Chondrocyte (in vitro differentiated cells): ENCODE results near the gene GALNT14. TPM values are rescaled to one million over a fixed set of nuclear protein-coding genes. Genes with fewer than 3 reads are reported as not detected.

Source experiments
- DNase-seq: peaks from one replicate; pipeline ENCODE4 v3.0.0; 2021; ENCODE audit warnings: mixed read lengths, low spot score
- H3K27ac Mint-ChIP-seq: one replicate; pipeline ENCODE4 v1.8.0; 2021; ENCODE audit warnings: mild to moderate bottlenecking, moderate library complexity, mixed read lengths; ENCODE audit not compliant: unreplicated experiment
- H3K27me3 Mint-ChIP-seq: 2 replicates; pipeline ENCODE4 v1.8.0; 2021; ENCODE audit warnings: low read depth, mixed read lengths
- H3K36me3 Mint-ChIP-seq: 2 replicates; pipeline ENCODE4 v1.8.0; 2021; ENCODE audit warnings: low read depth, mixed read lengths
- H3K4me1 Mint-ChIP-seq: 2 replicates; pipeline ENCODE4 v1.8.0; 2021; ENCODE audit warnings: low read depth, mild to moderate bottlenecking, mixed read lengths
- H3K4me3 Mint-ChIP-seq: one replicate; pipeline ENCODE4 v1.8.0; 2021; ENCODE audit warnings: mild to moderate bottlenecking, moderate library complexity, mixed read lengths; ENCODE audit not compliant: unreplicated experiment
- H3K9me3 Mint-ChIP-seq: 2 replicates; pipeline ENCODE4 v1.8.0; 2021; ENCODE audit warnings: low read depth, mixed read lengths
- total RNA-seq: library from RNA; stranded (reverse); gene quantifications from 3 replicates; pipeline ENCODE4 v1.2.1, GENCODE V29; 2021
- TF ChIP-seq, protein P1 (sequence below): fragments of 200-600 bp; sonication (generic); IDR thresholded peaks from 2 replicates; pipeline ENCODE4 v1.5.0; 2021; ENCODE audit warnings: antibody characterized with exemption, mild to moderate bottlenecking, moderate library complexity

GALNT14 gene
- total RNA-seq, 1 donor from 2014 or later = 17.8 TPM

DNA sequence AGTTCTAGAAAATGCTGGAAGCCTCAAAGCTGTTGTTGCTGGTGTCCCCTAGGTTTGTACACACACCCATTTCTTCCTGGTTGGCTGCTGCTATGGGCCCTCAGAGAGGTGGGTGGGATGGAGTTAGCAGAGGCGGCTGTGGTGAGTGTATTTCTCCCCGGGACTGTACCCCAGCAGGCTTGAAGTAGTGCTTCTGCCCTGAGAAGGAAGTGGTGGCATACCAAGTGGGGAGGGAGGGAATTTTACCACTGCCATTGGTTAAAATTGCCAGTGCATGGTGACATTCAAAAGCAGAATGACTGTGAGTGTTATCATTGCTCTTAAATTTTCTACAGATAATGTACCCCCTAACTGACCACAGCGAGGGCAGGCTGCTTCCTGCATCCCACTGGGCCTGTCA lies 205.4 kb downstream of the GALNT14 start:
- Mint-ChIP-seq H3K27ac (no peak overlapping the region), H3K4me3 (no peak overlapping the region), H3K9me3 (no peaks in the 10 kb centered on the region), H3K27me3 (no peaks in the 10 kb centered on the region), H3K4me1 (no peaks in the 10 kb centered on the region), H3K36me3 (no peaks in the 10 kb centered on the region)
- TF ChIP-seq, protein P1, sequence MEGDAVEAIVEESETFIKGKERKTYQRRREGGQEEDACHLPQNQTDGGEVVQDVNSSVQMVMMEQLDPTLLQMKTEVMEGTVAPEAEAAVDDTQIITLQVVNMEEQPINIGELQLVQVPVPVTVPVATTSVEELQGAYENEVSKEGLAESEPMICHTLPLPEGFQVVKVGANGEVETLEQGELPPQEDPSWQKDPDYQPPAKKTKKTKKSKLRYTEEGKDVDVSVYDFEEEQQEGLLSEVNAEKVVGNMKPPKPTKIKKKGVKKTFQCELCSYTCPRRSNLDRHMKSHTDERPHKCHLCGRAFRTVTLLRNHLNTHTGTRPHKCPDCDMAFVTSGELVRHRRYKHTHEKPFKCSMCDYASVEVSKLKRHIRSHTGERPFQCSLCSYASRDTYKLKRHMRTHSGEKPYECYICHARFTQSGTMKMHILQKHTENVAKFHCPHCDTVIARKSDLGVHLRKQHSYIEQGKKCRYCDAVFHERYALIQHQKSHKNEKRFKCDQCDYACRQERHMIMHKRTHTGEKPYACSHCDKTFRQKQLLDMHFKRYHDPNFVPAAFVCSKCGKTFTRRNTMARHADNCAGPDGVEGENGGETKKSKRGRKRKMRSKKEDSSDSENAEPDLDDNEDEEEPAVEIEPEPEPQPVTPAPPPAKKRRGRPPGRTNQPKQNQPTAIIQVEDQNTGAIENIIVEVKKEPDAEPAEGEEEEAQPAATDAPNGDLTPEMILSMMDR = no peak
- peak; percentile 28 for DNase-seq

DNA sequence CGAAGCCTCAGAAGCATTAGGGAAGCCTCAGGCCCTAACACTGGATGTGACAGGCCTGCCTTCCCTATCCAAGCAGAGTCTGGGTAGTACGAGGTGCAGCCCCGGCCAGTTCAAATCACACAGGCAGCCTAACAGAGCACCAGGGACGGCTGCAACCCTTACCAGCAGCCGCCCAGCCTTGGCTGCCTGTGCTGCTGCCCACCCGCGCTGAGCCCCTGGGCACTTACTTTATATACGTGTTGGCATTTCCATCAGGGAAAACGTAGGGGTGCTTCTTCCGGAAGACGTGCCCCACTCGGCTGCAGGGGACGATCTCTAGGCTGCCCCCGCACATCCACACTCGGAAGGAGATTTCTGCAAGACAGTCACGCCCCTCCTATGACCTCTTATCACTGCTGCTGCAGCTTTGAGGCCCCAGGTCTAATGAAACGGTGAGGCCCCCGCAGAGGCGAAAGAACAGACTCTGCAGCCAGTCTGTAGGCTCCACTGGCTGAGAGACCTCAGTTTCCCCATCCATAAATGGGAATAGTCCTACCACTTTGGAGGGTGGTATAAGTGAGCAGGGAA lies 206.3 kb downstream of the GALNT14 start:
- Mint-ChIP-seq H3K36me3 (no peaks in the 10 kb centered on the region), H3K27me3 (no peaks in the 10 kb centered on the region), H3K27ac (no peak overlapping the region), H3K4me3 (no peak overlapping the region), H3K4me1 (no peaks in the 10 kb centered on the region), H3K9me3 (no peaks in the 10 kb centered on the region)
- TF ChIP-seq, protein P1 = no peak
- DNase-seq = peak; percentile 56

DNA sequence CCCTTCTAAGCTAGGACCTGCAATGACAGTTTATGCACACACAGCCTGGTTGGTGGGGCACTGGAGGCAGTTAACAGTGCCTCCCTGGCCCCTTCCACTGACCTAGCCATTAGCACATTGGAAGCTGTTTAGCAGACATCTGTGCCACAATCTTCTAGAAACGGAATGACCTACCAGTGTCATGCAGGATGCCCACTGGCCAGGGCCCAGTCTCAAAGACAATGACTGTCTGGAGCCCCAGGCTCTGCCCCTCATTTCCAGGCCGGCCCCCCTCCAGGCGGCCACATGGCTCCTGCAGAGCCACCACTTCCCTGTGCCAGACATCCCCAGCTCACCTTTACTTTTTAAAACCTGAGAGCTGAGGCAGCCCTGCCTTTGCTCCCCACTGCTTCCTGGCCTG lies 207.5 kb downstream of the GALNT14 start:
- TF ChIP-seq, protein P1 = no peak
- Mint-ChIP-seq H3K36me3 (no peaks in the 10 kb centered on the region), H3K27me3 (no peaks in the 10 kb centered on the region), H3K27ac (no peak overlapping the region), H3K9me3 (no peaks in the 10 kb centered on the region), H3K4me3 (no peak overlapping the region), H3K4me1 (no peaks in the 10 kb centered on the region)
- peak; percentile 52 for DNase-seq

DNA sequence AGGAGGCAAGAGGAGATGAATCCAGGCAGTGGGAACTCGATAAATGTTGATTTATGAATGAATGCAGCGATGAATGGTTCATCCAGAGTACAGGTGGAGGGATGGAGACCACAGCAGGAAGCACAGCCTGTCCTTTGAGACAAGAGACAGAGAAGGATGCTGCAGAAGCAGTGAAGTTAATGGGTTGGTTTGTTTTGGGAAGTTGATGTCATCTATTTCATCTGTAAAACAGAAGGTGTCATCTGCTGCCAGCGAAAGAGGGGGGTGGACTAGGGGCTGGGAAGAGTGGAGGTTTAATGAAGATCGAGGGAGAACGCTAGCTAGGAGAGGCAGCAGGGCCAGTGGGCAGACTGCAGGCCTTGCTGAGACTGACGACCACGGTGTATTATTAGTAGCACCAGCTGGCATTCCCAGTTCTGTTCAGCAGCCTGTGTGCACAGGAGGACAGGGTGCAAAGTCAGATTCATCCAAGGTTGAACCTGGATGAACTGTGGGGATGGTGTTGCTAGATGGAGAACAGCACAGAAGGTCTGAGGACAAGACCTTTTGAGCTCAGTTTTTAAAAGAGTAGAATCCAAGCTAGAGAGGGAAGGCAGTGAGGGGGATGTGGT lies 210.7 kb downstream of the GALNT14 start:
- Mint-ChIP-seq H3K4me1 (no peaks in the 10 kb centered on the region), H3K36me3 (no peaks in the 10 kb centered on the region), H3K27ac (no peak overlapping the region), H3K9me3 (no peaks in the 10 kb centered on the region), H3K27me3 (peaks cover 2% of the 10 kb centered on the region), H3K4me3 (no peak overlapping the region)
- TF ChIP-seq, protein P1 = no peak
- peak; percentile 26 for DNase-seq

DNA sequence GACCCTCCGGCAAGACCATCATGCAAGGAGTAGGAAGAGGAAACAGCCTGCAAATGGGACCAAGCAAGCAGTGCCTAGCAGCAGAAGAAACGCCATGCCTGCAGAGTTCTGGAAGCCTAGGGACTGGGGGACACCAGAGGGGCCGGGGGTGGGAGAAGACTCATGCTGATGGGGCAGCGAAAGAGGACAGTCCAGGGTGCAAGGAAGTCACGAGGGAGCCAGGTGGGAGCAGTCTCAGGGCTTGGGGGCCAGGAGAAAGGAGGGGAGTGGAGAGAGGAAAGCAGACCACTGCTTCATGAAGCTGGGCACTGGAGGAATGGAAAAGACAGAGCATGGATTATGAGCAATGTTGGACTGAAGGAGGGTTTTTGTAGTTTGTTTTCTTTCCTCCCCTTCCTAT lies 211.6 kb downstream of the GALNT14 start:
- H3K4me3 Mint-ChIP-seq = no peak overlapping the region
- DNase-seq = peak; percentile 19
- no peak overlapping the region for H3K27ac Mint-ChIP-seq
- no peaks in the 10 kb centered on the region for H3K4me1 Mint-ChIP-seq
- H3K36me3 Mint-ChIP-seq = no peaks in the 10 kb centered on the region
- H3K27me3 Mint-ChIP-seq = peaks cover 2% of the 10 kb centered on the region
- TF ChIP-seq, protein P1 = no peak
- no peaks in the 10 kb centered on the region for H3K9me3 Mint-ChIP-seq
